GM23248 (cell line): ENCODE results near the gene PRKCA.

Source experiments
- EZH2 ChIP-seq: fragments of 200-600 bp; sonication (generic); IDR thresholded peaks from 2 replicates; pipeline ENCODE4 v1.6.1; 2018; ENCODE audit warnings: antibody characterized with exemption, mild to moderate bottlenecking; ENCODE audit not compliant: insufficient read depth, poor library complexity, severe bottlenecking
- EZH2phosphoT487 ChIP-seq: fragments of 200-600 bp; sonication (generic); IDR thresholded peaks from 2 replicates; pipeline ENCODE4 v1.6.1; 2018; ENCODE audit warnings: antibody characterized with exemption, moderate library complexity, mild to moderate bottlenecking, low read depth; ENCODE audit not compliant: insufficient read depth

GRCh38 chr17:66462010-66462409 lies 159.6 kb downstream of the PRKCA start:
- TF ChIP-seq EZH2 (no peak), EZH2phosphoT487 (no peak)
